NAMALWA (cell line): ENCODE data around the gene PRR13.
A peak's percentile ranks its signal among the peaks of the same experiment; 100 is the strongest.
"Not testable (repeated sequence)": the region's sequence is repeated elsewhere in the genome, so short reads cannot be mapped to it uniquely, and the experiment has no call there.

Experiments used
- DNase-seq: peaks from one replicate; pipeline ENCODE4 v3.0.0-alpha.2; 2015; ENCODE audit warnings: low spot score

The PRR13 gene

DNA sequence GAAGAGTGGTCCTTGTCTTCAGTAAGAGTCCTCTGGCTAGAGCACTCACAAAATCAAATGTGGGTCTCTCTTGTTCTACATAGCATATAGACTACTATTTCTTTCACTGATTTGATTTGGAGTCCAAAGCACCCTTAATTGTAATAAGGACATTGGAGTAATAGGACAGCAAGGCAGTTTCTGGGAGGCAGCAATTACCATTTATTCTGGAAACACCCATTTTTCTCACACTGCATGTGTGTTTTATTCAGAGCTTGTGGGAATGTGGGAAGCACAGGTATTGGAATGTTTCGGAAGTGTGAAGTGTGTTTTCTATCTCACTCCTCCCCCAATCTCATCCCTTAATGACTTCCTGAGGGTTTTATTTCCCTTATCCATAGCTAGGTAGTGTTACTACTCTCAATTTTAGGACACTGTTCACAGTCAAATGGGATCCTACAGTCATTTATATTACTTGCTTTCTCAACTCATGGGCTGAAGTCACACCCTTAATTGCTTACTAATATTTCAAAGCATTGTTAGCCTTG lies 30.6 kb downstream of the PRR13 start:
- DNase-seq: no peak

- DNase-seq: no peak
These were observed 32.5 kb downstream of the PRR13 start for GRCh38 chr12:53474077-53474476.

DNA sequence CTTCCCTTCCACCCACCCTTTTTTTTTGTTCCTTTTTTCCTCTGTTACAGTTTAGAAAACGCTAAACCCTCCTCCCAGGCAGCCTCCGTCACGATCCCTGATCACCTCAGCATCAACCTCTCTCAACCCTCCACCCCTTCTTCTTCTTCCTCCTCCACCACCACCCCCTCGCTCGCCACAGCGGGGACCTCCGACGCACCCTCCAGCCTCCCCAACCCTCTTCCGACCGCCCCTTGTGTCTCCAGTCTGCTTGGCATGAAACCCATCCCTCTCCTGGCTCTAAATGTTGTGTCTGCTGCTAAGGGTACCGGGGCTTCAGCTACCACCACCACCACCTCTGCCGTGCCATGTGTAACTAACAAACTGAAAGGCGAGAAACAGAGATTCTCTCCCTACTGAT lies 33.3 kb downstream of the PRR13 start:
- no peak for DNase-seq

DNA sequence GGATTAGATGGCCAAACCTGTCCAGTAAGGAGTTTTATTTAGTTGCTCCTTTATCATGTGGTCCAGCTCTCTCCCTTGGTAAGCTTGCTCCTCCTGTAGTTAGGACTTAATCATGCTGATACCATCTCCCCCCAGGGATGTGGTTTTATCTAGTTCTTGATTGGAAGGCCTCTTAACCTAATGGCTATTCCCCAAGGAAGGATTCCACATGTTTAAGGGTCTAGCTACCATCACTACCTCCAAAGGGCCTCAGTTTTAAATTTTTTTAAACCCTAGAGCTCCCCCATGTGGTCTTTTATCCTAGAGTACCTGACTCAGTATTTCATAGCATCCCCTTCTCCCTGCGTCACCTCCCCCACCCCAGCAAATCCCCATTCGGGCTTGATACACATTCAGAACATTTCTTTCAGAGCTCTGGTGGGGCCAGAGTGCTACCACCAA lies 35.3 kb downstream of the PRR13 start:
- peak; percentile 68 for DNase-seq

GRCh38 chr12:53478865-53479264 lies 37.3 kb downstream of the PRR13 start:
- DNase-seq: no peak

DNA sequence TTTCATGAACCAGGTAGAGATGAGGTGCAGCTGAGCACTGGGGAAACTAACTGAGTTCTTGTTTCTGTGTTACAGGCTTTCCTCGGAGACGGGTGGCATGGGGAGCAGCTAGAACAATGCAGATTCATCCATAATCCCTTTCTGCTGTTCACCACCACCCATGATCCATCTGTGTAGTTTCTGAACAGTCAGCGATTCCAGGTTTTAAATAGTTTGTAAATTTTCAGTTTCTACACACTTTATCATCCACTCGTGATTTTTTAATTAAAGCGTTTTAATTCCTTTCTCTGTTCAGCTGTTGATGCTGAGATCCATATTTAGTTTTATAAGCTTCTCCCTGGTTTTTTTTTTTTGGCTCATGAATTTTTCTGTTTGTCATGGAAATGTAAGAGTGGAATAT lies 37.8 kb downstream of the PRR13 start:
- no peak for DNase-seq

DNA sequence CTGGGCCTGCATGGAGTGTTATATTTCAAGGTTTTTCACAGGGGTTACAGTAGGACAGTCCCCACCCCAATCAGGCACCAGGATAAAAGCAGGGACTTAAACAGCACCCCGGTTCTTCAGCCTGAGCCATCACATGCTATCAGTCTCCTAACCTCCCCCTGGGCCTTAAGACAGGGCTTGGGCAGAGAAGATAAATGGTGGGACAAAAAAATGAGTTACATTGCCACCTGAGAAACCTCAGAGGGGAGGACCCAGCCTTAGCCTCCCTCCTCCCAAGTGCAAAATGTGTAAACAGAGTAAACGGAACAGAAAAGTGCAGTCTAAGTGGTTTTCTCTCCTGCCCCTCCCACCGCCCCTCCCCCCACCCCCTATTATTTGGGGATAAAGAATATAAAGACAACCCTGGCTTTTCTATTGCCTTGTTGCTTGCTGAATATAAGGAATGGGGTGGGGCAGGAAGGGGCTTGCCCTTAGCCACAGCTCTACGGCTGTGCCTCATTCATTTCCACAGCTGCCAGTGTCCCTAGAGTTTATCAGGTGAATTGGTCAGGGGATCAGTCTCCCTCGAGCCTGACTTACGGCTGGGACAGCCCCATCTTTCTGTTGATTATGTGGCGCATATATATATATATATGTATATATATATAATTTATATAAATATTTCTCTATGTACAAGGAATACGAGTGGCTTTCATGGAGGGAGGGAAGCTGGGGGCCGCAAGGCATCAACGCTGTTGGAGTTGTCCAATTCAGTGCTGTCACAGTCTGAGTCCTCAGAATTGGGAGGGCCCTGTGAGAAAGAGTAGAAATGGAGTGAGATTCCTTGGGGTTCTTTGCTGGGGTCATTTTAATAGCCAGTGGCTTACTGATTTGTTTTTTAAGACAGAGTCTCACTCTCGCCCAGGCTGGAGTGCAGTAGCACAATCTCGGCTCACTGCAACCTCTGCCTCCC lies 39.2 kb downstream of the PRR13 start:
- no peak for DNase-seq

DNA sequence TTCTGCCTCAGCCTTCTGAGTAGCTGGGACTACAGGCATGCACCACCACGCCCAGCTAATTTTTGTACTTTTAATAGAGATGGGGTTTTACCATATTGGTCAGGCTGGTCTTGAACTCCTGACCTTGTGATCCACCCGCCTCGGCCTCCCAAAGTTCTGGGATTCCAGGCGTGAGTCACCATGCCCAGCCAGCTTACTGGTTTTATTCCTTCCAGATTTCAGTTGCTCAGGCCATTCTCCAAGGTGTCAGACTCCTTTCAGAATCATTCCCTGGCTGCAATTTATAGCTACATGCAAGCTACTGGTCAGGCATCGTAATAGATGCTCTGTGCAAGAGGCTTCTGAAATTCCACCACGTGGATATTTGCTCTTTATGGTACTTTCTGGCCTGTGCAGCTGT lies 39.9 kb downstream of the PRR13 start:
- DNase-seq: not testable (repeated sequence)

- DNase-seq: peak; percentile 81
These were observed 40.5 kb downstream of the PRR13 start for GRCh38 chr12:53481939-53482586.

GRCh38 chr12:53482626-53483168 lies 41.2 kb downstream of the PRR13 start:
- no peak for DNase-seq

DNA sequence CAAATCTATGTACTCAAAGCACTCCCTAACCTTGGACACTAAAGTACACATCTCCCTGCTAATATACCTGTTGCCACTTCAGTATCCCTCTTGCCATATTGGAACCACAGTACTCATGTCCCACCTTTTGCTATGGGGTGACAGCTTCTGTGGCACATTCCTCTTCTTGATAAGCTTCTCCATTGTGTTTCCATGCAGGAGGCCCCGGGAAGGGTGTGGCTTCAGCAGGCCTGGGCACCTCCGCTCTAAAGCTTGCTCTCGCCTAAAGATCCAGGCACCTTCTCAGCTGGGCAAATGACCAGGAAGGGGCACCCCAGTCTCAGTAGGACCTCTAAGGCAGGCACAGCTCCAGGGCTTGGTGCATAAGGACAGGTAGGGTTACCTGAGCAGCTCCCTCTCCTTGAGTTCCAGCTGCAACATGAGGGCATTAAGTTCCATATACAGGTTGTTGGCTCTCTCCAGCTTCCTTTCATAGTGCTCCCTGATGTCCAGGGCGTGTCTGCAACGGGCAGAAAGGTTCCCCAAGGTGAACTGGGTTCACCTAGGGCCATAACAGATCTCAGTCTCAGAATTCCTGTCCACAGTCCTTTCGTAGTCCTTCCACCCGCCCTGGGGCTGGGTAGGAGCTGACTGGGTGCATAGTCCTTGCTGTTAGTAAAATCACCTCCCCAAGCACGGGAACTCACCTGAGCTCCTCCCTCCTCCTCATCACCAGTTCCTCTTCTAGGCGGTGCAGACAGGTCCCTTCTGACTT lies 41.9 kb downstream of the PRR13 start:
- DNase-seq: no peak

DNA sequence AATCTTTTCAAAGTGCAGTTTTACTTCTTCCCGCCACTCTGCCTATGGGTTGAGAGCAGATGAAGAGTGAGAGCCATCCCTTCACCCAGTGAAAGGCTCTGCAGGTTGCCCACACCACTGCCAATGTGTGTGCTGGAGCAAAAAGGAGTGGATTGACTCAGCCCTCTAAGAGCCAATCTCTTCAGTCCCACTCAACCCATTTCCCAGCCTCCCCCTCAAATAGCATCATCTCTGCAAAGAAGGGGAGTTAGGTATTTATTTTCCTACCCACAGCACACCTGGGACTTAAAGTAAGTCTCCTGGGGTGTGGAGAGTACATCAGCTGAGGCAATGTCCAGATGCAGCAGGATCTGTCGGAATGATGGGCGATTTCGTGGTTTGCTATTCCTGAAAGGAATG lies 42.4 kb downstream of the PRR13 start:
- DNase-seq: no peak

GRCh38 chr12:53484686-53485575 lies 43.4 kb downstream of the PRR13 start:
- DNase-seq: no peak

DNA sequence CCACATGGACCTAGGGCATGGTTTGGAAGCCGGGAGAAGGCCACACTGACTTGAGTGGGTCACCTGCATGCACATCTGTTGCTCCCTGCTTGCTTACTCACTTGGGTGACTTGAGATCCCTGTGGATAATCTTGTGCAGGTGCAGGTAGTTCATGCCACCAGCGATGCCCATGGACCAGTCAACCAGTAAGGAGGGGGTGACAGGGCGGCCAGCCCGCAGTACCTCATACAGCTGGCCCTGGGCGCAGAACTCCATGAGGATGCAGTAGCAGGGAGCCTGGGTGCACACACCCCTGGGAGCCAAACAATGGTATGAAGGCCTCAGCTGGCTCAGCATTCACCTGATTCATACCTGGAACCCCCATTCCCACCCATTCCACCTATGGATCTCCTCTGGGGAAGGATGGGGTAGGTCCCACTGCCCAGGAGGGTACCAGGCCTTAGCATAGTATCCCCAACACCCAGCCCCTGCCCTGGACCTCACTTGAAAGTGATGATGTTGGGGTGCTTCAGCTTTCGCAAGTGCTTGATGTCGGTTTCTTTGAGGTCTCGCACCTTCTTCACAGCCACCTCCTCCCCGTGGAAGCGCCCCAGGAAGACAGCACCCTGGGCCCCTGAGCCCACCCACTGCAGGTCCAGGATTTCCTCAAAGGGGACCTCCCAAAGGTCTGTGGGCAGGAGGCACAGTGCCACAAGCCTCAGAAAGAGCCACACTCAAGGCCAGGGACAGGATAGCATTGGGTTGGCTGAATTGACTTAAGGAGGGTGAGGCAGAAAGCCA lies 44.6 kb downstream of the PRR13 start:
- DNase-seq: no peak

GRCh38 chr12:53486736-53487487 lies 45.4 kb downstream of the PRR13 start:
- no peak for DNase-seq

DNA sequence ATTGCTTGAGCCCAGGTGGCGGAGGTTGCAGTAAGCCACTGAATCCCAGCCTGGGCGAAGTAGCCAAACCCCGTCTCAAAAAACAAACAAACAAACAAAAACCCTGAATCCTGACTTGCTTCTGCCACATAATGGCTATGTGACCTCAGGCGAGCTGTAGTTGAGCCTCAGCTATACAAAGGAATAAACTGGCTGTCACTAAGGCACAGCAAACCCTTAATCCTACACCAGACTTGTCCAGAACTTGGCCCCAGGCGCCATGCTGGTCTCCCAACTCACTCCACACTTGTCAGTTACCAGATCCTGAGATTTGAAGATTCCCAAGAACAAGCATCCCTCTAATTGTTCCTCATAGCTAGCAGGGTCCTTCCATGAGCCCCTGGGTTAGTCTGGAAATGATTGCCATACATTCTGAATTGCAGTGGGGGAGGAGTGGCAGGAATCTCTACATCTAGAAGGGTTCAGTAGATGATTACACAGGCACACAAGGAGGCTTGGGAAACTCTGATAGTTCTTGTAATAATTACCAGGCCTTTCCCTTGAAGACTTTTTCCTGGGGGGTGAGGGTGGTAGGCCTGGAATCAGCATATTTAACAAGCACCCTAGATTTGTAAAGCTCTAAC lies 47.8 kb downstream of the PRR13 start:
- DNase-seq: no peak

GRCh38 chr12:53492188-53492587 lies 50.7 kb downstream of the PRR13 start:
- peak; percentile 34 for DNase-seq

GRCh38 chr12:53492830-53493609 lies 51.5 kb downstream of the PRR13 start:
- DNase-seq: peak; percentile 90
